HepG2 (cell line): ENCODE data around the gene PPP4C.

ENCODE experiments used
- KLF9 ChIP-seq: IDR thresholded peaks from 2 replicates; pipeline ENCODE4 v1.6.1; 2016; ENCODE audit warnings: low read depth
- ZNF274 ChIP-seq: sonication (generic); formaldehyde crosslinking; IDR thresholded peaks from 2 replicates; pipeline ENCODE4 v1.5.1; 2020; ENCODE audit warnings: mild to moderate bottlenecking, missing genetic modification reagents
- TF ChIP-seq, protein P1 (sequence below): sonication (generic); formaldehyde crosslinking; IDR thresholded peaks from 2 replicates; pipeline ENCODE4 v1.5.1; 2020; ENCODE audit warnings: mild to moderate bottlenecking, moderate library complexity, missing genetic modification reagents

DNA sequence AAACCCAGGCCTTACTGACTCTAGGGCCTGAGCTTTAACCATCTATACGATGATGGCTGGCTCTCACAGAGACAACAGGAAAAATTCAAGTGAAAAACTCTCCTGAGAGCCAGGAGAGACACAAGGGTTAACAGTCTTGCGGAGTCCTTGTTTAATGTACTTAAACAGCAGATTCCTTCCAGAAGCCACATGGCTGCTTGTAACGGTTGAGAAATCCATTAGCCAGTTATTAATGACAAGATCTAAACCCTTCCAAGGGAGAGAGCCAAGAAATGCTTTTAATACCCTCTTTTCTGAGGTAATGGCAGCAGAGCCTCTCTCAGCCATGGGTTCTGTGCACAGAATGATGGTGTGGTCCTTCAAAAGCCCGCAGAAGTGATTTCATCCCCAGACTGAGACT, 15.4 kb upstream of the PPP4C start:
- TF ChIP-seq, protein P1, sequence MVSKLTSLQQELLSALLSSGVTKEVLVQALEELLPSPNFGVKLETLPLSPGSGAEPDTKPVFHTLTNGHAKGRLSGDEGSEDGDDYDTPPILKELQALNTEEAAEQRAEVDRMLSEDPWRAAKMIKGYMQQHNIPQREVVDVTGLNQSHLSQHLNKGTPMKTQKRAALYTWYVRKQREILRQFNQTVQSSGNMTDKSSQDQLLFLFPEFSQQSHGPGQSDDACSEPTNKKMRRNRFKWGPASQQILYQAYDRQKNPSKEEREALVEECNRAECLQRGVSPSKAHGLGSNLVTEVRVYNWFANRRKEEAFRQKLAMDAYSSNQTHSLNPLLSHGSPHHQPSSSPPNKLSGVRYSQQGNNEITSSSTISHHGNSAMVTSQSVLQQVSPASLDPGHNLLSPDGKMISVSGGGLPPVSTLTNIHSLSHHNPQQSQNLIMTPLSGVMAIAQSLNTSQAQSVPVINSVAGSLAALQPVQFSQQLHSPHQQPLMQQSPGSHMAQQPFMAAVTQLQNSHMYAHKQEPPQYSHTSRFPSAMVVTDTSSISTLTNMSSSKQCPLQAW, result no peak
- no peak for TF ChIP-seq KLF9 (CRISPR knock-in tag)
- no peak for TF ChIP-seq ZNF274 (CRISPR knock-in tag)
